Measurements from ENCODE around the gene DOCK9. TPM values are rescaled to one million over a fixed set of nuclear protein-coding genes. Genes with fewer than 3 reads are reported as not detected.

The DOCK9 gene
- total RNA-seq, 1 experiment from 2014 or later = 30.5 TPM

GRCh38 chr13:98860491-98860890 lies 117.4 kb downstream of the DOCK9 start:
- no peaks in the 10 kb centered on the region; the same call in 1 of the 2 replicates for H3K36me3 ChIP-seq (ENCODE audit: control insufficient read depth, insufficient read depth, low read length)
- POLR2A ChIA-PET = no interaction called here

GRCh38 chr13:98858191-98858590 lies 119.7 kb downstream of the DOCK9 start:
- no peak overlapping the region for H3K27ac ChIP-seq (ENCODE audit: low read length)
- no peaks in the 10 kb centered on the region for H3K27me3 ChIP-seq (ENCODE audit: control insufficient read depth, insufficient read depth, low read length)
- no TSS peak for BruUV-seq (replicated peaks)
- no peak overlapping the region for H3K4me3 ChIP-seq (ENCODE audit: low read depth in 2 of 2, low read length in 2 of 2)
- H3K9me3 ChIP-seq (ENCODE audit: control insufficient read depth, insufficient read depth, low read depth, low read length) = no peaks in the 10 kb centered on the region
- ChIA-PET POLR2A (no interaction called here), CTCF (no interaction called here)
- ATAC-seq (no peak), DNase-seq (ENCODE audit: low read depth, low spot score) (no peak)
- TF ChIP-seq CTCF (IDR thresholded peaks at IDR 0.05) (no peak), POLR2AphosphoS5 (IDR thresholded peaks at IDR 0.05; ENCODE audit: low read depth, low read length) (no peak), SIN3A (IDR thresholded peaks at IDR 0.05; ENCODE audit: borderline replicate concordance, insufficient read depth, low read depth, low read length) (no peak), TCF7L2 (IDR thresholded peaks at IDR 0.05; ENCODE audit: low read depth, low read length) (no peak)
- TF ChIP-seq, protein P1, sequence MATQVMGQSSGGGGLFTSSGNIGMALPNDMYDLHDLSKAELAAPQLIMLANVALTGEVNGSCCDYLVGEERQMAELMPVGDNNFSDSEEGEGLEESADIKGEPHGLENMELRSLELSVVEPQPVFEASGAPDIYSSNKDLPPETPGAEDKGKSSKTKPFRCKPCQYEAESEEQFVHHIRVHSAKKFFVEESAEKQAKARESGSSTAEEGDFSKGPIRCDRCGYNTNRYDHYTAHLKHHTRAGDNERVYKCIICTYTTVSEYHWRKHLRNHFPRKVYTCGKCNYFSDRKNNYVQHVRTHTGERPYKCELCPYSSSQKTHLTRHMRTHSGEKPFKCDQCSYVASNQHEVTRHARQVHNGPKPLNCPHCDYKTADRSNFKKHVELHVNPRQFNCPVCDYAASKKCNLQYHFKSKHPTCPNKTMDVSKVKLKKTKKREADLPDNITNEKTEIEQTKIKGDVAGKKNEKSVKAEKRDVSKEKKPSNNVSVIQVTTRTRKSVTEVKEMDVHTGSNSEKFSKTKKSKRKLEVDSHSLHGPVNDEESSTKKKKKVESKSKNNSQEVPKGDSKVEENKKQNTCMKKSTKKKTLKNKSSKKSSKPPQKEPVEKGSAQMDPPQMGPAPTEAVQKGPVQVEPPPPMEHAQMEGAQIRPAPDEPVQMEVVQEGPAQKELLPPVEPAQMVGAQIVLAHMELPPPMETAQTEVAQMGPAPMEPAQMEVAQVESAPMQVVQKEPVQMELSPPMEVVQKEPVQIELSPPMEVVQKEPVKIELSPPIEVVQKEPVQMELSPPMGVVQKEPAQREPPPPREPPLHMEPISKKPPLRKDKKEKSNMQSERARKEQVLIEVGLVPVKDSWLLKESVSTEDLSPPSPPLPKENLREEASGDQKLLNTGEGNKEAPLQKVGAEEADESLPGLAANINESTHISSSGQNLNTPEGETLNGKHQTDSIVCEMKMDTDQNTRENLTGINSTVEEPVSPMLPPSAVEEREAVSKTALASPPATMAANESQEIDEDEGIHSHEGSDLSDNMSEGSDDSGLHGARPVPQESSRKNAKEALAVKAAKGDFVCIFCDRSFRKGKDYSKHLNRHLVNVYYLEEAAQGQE (IDR thresholded peaks at IDR 0.05; ENCODE audit: insufficient read depth in 1 of 2, low read depth in 2 of 2, low read length in 1 of 2) = no peak
- in situ Hi-C loops (cut with HindIII; ENCODE audit: low pct_unique_long_range_greater_than_20kb, low sequenced_read_pairs) (no loop called here), intact Hi-C loops (cut with micrococcal nuclease; ENCODE audit: unreplicated experiment) (no loop called here)
- H3K4me1 ChIP-seq (ENCODE audit: control insufficient read depth, insufficient read depth, low read length) = no peaks in the 10 kb centered on the region
- no peaks in the 10 kb centered on the region; the same call in 1 of the 2 replicates for H3K36me3 ChIP-seq (ENCODE audit: control insufficient read depth, insufficient read depth, low read length)

More at GRCh38 chr13:98860491-98860890, 117.4 kb downstream of the DOCK9 start:
- Histone ChIP-seq H3K4me1 (ENCODE audit: control insufficient read depth, insufficient read depth, low read length) (no peaks in the 10 kb centered on the region), H3K4me3 (ENCODE audit: low read depth in 2 of 2, low read length in 2 of 2) (no peak overlapping the region), H3K27ac (ENCODE audit: low read length) (no peak overlapping the region), H3K27me3 (ENCODE audit: control insufficient read depth, insufficient read depth, low read length) (no peaks in the 10 kb centered on the region), H3K9me3 (ENCODE audit: control insufficient read depth, insufficient read depth, low read depth, low read length) (no peaks in the 10 kb centered on the region)
- intact Hi-C loops (cut with micrococcal nuclease; ENCODE audit: unreplicated experiment) = loop anchor here (10.0 kb wide), 1 partner anchor 174 kb away; no protein-coding TSS in a partner anchor
- in situ Hi-C loops (cut with HindIII; ENCODE audit: low pct_unique_long_range_greater_than_20kb, low sequenced_read_pairs) = no loop called here
- no TSS peak for BruUV-seq (replicated peaks)
- DNase-seq (ENCODE audit: low read depth, low spot score) = no peak
- no peak for ATAC-seq
- CTCF ChIA-PET = no interaction called here
- TF ChIP-seq, protein P1 (IDR thresholded peaks at IDR 0.05; ENCODE audit: insufficient read depth in 1 of 2, low read depth in 2 of 2, low read length in 1 of 2) = no peak

All from Panc1 (cell line).